ENCODE results near the gene GCN1. TPM values are rescaled to one million over a fixed set of nuclear protein-coding genes. Genes with fewer than 3 reads are reported as not detected.

Gene GCN1
- total and polyA plus RNA-seq, 12 donors, result 9.7 to 41.3 (median 34.0) TPM

GRCh38 chr12:120234643-120235368 lies 40.3 kb upstream of the GCN1 start:
- Histone ChIP-seq H3K36me3 (no peaks in the 10 kb centered on the region), H3K4me3 (peak overlapping the region in 6 of 10 donors; percentile 11 to 16 (median 12)), H3K27me3 (no peaks in the 10 kb centered on the region), H3K27ac (peak overlapping the region; percentile 61 to 96 (median 92)), H3K9me3 (no peaks in the 10 kb centered on the region), H3K4me1 (peaks cover 74 to 100% (median 100%) of the 10 kb centered on the region in 9 donors)
- intact Hi-C loops (cut with DNase I), result no loop called here
- 20 to 33% methylated on average over 13 of the region's 13 CpGs for WGBS, 2 donors
- TF ChIP-seq CTCF (IDR thresholded peaks at IDR 0.05), result peak; percentile 15 to 66 (median 50)
- ATAC-seq (peak; percentile 69 to 82 (median 75)), DNase-seq (peak; percentile 81 to 88)

DNA sequence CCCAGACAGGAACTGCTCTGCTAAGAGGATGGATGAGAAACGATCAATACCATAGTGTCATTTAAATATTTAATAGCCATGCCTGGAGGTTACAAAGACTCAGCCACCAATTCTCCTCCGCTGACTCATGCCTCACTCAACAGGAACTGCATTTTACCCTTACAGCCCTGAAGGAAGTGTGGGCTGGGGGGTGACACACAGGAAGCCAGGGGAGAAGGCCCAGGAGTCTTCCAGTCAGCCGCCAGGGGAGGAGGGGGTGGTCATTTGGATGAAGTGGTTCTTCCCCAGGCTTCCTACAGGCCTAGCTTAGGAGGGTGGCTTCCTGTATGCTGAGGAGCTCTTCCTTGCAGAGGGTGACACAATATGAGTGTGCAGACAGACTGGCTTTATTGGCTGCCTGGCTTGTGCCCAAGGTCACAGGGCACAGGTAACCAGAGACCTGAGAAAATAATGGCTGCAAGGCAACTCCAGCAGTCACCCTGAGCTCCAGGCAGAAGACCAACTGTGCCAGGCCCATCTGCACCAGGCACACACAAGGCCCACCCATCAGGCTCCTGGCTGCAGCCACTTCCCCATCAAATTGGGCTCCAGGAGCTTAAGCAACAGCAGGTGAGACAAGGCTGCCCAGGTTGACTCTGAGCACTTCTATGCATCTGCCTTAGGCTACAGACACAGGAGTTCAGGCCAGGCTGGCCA lies 36.9 kb upstream of the GCN1 start:
- H3K4me3 ChIP-seq, result peak overlapping the region in 3 of 10 donors; percentile 3 to 29 (median 9)
- H3K27me3 ChIP-seq, result no peaks in the 10 kb centered on the region
- WGBS, 2 donors, result 38 to 49% methylated on average over 3 of the region's 3 CpGs
- ATAC-seq, result peak in 6 of 8 donors; percentile 3 to 41 (median 18)
- peak overlapping the region; percentile 49 to 96 (median 92) for H3K27ac ChIP-seq
- H3K4me1 ChIP-seq, result peaks cover 69 to 100% (median 94%) of the 10 kb centered on the region in 9 donors
- peak in 2 of 9 donors; percentile 8 to 13 for TF ChIP-seq CTCF (IDR thresholded peaks at IDR 0.05)
- peak in 1 of 2 donors; percentile 72 for DNase-seq
- peaks cover 0 to 12% (median 4%) of the 10 kb centered on the region in 9 donors for H3K36me3 ChIP-seq
- intact Hi-C loops (cut with DNase I), result no loop called here
- no peaks in the 10 kb centered on the region for H3K9me3 ChIP-seq

- Histone ChIP-seq H3K9me3 (no peaks in the 10 kb centered on the region), H3K27me3 (no peaks in the 10 kb centered on the region), H3K36me3 (peaks cover 0 to 17% (median 5%) of the 10 kb centered on the region in 9 donors), H3K4me1 (peaks cover 69 to 100% (median 94%) of the 10 kb centered on the region in 9 donors), H3K4me3 (peak overlapping the region in 5 of 10 donors; percentile 2 to 29 (median 6)), H3K27ac (peak overlapping the region; percentile 49 to 96 (median 92))
- WGBS, 2 donors, result 28 to 30% methylated on average over 6 of the region's 6 CpGs
- intact Hi-C loops (cut with DNase I), result no loop called here
- ATAC-seq, result peak in 1 of 8 donors; percentile 3
- no peak for DNase-seq
- no peak for TF ChIP-seq CTCF (IDR thresholded peaks at IDR 0.05)
Measured at GRCh38 chr12:120230974-120231315, 36.4 kb upstream of the GCN1 start.

GRCh38 chr12:120230326-120230973 lies 35.9 kb upstream of the GCN1 start:
- H3K27ac ChIP-seq, result peak overlapping the region; percentile 49 to 96 (median 92)
- H3K4me1 ChIP-seq, result peaks cover 69 to 100% (median 94%) of the 10 kb centered on the region in 9 donors
- H3K9me3 ChIP-seq, result no peaks in the 10 kb centered on the region
- WGBS, 2 donors, result 9 to 15% methylated on average over 9 of the region's 9 CpGs
- no peak for TF ChIP-seq CTCF (IDR thresholded peaks at IDR 0.05)
- ATAC-seq (peak; percentile 8 to 66 (median 46)), DNase-seq (peak; percentile 64 to 75)
- H3K4me3 ChIP-seq, result peak overlapping the region in 6 of 10 donors; percentile 2 to 29 (median 12)
- no peaks in the 10 kb centered on the region for H3K27me3 ChIP-seq
- intact Hi-C loops (cut with DNase I), result no loop called here
- H3K36me3 ChIP-seq, result peaks cover 0 to 22% (median 5%) of the 10 kb centered on the region in 9 donors

Data from heart right ventricle (tissue), 16 donors.